Measurements from ENCODE around the gene PPP3R1.

- no peak for TF ChIP-seq CTCF (IDR thresholded peaks at IDR 0.05 in 2 of 3, conservative IDR thresholded peaks at IDR 0.05 in 1 of 3; ENCODE audit: control insufficient read depth in 2 of 3, extremely low read depth in 1 of 3, insufficient read depth in 1 of 3, low read depth in 3 of 3, low read length in 3 of 3)
- no peak for TF ChIP-seq SPI1 (IDR thresholded peaks at IDR 0.05; ENCODE audit: borderline replicate concordance, insufficient read depth, low read depth, low read length)
- no peak for TF ChIP-seq CEBPB (IDR thresholded peaks at IDR 0.05; ENCODE audit: borderline replicate concordance in 1 of 2, low read depth in 2 of 2, low read length in 2 of 2)
- TF ChIP-seq SRF (IDR thresholded peaks at IDR 0.05; ENCODE audit: low read depth in 2 of 2, low read length in 2 of 2), result no peak
- TF ChIP-seq CBX3 (IDR thresholded peaks at IDR 0.05; ENCODE audit: borderline replicate concordance, low read depth), result no peak
- TF ChIP-seq, protein P1, sequence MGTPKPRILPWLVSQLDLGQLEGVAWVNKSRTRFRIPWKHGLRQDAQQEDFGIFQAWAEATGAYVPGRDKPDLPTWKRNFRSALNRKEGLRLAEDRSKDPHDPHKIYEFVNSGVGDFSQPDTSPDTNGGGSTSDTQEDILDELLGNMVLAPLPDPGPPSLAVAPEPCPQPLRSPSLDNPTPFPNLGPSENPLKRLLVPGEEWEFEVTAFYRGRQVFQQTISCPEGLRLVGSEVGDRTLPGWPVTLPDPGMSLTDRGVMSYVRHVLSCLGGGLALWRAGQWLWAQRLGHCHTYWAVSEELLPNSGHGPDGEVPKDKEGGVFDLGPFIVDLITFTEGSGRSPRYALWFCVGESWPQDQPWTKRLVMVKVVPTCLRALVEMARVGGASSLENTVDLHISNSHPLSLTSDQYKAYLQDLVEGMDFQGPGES (IDR thresholded peaks at IDR 0.05), result no peak
- no peak for TF ChIP-seq SIN3A (IDR thresholded peaks at IDR 0.05; ENCODE audit: low read depth, low read length)
- TF ChIP-seq PAX5 (IDR thresholded peaks at IDR 0.05; ENCODE audit: borderline replicate concordance, low read depth, low read length), result no peak
- no peak for TF ChIP-seq ZBTB33 (IDR thresholded peaks at IDR 0.05)
- TF ChIP-seq SMARCA5 (IDR thresholded peaks at IDR 0.05), result no peak
- no peak for TF ChIP-seq SUZ12 (IDR thresholded peaks at IDR 0.05; ENCODE audit: unreplicated experiment)
- TF ChIP-seq, protein P2, sequence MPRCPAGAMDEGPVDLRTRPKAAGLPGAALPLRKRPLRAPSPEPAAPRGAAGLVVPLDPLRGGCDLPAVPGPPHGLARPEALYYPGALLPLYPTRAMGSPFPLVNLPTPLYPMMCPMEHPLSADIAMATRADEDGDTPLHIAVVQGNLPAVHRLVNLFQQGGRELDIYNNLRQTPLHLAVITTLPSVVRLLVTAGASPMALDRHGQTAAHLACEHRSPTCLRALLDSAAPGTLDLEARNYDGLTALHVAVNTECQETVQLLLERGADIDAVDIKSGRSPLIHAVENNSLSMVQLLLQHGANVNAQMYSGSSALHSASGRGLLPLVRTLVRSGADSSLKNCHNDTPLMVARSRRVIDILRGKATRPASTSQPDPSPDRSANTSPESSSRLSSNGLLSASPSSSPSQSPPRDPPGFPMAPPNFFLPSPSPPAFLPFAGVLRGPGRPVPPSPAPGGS (IDR thresholded peaks at IDR 0.05; ENCODE audit: borderline replicate concordance, insufficient read depth, low read depth, low read length, poor library complexity, severe bottlenecking), result no peak
- no peak for TF ChIP-seq SMAD1 (IDR thresholded peaks at IDR 0.05; ENCODE audit: low read depth, partially characterized antibody)
- TF ChIP-seq ASH2L (IDR thresholded peaks at IDR 0.05; ENCODE audit: borderline replicate concordance, low read depth), result no peak
These were observed 32.6 kb upstream of the PPP3R1 start for GRCh38 chr2:68284896-68285295.

All from GM12878 (cell line).